Activated B cell treated with CpG ODN at 0.5 μM for 24 hours (primary cell): ENCODE measurements around the gene BTK. TPM values are rescaled to one million over a fixed set of nuclear protein-coding genes. Genes with fewer than 3 reads are reported as not detected.

Experiments
- ATAC-seq: fragments of 200-7000 bp; cut with Tn5 transposase; one replicate; pipeline ENCODE4 v1.10.0; 2021; ENCODE audit warnings: low read depth, mild to moderate bottlenecking, moderate library complexity
- CTCF ChIA-PET: fragments of 350-600 bp; sonication (Branson Sonifier 250); formaldehyde crosslinking; loops from one replicate; lab custom pipeline; 2021; ENCODE audit warnings: antibody characterized with exemption; lab: Charles Lee
- POLR2A ChIA-PET: fragments of 350-600 bp; sonication (Branson Sonifier 250); formaldehyde crosslinking; loops from one replicate; lab custom pipeline; 2021; ENCODE audit warnings: antibody characterized with exemption; lab: Charles Lee
- DNase-seq: peaks from one replicate; pipeline ENCODE4 v3.0.0; 2022
- H3K27ac Mint-ChIP-seq: one replicate; pipeline ENCODE4 v1.8.0; 2020; ENCODE audit warnings: mixed read lengths
- H3K27me3 Mint-ChIP-seq: one replicate; pipeline ENCODE4 v1.8.0; 2021; ENCODE audit warnings: mixed read lengths
- H3K36me3 Mint-ChIP-seq: one replicate; pipeline ENCODE4 v1.8.0; 2021; ENCODE audit warnings: low read depth, mixed read lengths
- H3K4me1 Mint-ChIP-seq: one replicate; pipeline ENCODE4 v1.8.0; 2021; ENCODE audit warnings: mixed read lengths
- H3K4me3 Mint-ChIP-seq: one replicate; pipeline ENCODE4 v1.8.0; 2020; ENCODE audit warnings: mild to moderate bottlenecking, mixed read lengths
- H3K9me3 Mint-ChIP-seq: one replicate; pipeline ENCODE4 v1.8.0; 2020; ENCODE audit warnings: mixed read lengths
- intact Hi-C: fragments of 100-400 bp; cut with micrococcal nuclease; formaldehyde crosslinking; loops from one replicate; pipeline ENCODE4 v1.15.1; 2024
- total RNA-seq: library from RNA; stranded (reverse); gene quantifications from 2 replicates; pipeline ENCODE4 v1.2.3, GENCODE V29; 2022
- TF ChIP-seq, protein P1 (sequence below): fragments of 200-600 bp; IDR thresholded peaks from one replicate; pipeline ENCODE4 v1.8.0; 2022; ENCODE audit warnings: antibody characterized with exemption, mild to moderate bottlenecking

The BTK gene
- total RNA-seq, 1 donor from 2014 or later: 219 TPM

- Mint-ChIP-seq H3K9me3 (no peaks in the 10 kb centered on the region), H3K36me3 (no peaks in the 10 kb centered on the region), H3K27me3 (no peaks in the 10 kb centered on the region), H3K4me3 (no peak overlapping the region), H3K4me1 (peaks cover 17% of the 10 kb centered on the region), H3K27ac (no peak overlapping the region)
- ChIA-PET POLR2A (no interaction called here), CTCF (no interaction called here)
- no peak for DNase-seq
- intact Hi-C loops: no loop called here
- ATAC-seq: no peak
- TF ChIP-seq, protein P1, sequence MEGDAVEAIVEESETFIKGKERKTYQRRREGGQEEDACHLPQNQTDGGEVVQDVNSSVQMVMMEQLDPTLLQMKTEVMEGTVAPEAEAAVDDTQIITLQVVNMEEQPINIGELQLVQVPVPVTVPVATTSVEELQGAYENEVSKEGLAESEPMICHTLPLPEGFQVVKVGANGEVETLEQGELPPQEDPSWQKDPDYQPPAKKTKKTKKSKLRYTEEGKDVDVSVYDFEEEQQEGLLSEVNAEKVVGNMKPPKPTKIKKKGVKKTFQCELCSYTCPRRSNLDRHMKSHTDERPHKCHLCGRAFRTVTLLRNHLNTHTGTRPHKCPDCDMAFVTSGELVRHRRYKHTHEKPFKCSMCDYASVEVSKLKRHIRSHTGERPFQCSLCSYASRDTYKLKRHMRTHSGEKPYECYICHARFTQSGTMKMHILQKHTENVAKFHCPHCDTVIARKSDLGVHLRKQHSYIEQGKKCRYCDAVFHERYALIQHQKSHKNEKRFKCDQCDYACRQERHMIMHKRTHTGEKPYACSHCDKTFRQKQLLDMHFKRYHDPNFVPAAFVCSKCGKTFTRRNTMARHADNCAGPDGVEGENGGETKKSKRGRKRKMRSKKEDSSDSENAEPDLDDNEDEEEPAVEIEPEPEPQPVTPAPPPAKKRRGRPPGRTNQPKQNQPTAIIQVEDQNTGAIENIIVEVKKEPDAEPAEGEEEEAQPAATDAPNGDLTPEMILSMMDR: no peak
Measured at GRCh38 chrX:101303790-101304189, 82.2 kb downstream of the BTK start.

Other genes starting within 250 kb of the BTK start
- 0.07 TPM in 2 replicates for gene DRP2, start 166.4 kb downstream of the BTK start, total RNA-seq
- gene TAF7L, start 94.9 kb downstream of the BTK start, total RNA-seq: not detected in 2 replicates
- 16.8 and 17.1 TPM in 2 replicates for gene TIMM8A, start 37.4 kb downstream of the BTK start, total RNA-seq
- 234 and 287 TPM in 2 replicates for gene RPL36A, start 4.8 kb upstream of the BTK start, total RNA-seq
- gene GLA, start 21.7 kb upstream of the BTK start, total RNA-seq: 32.0 and 32.2 TPM in 2 replicates
- gene HNRNPH2, start 22.0 kb upstream of the BTK start, total RNA-seq: 70.5 and 76.9 TPM in 2 replicates
- gene ARMCX4, start 99.3 kb upstream of the BTK start, total RNA-seq: 3.6 and 4.6 TPM in 2 replicates
- 0.38 and 0.42 TPM in 2 replicates for gene ARMCX1, start 164.4 kb upstream of the BTK start, total RNA-seq
- 45.1 and 50.5 TPM in 2 replicates for gene ARMCX6, start 231.8 kb upstream of the BTK start, total RNA-seq
- gene ARMCX3, start 237.0 kb upstream of the BTK start, total RNA-seq: 23.2 and 24.0 TPM in 2 replicates